ENCODE results near the gene LRPAP1. TPM values are rescaled to one million over a fixed set of nuclear protein-coding genes. Genes with fewer than 3 reads are reported as not detected.

LRPAP1 gene
- total RNA-seq, 1 experiment from 2014 or later, result 171 TPM

DNA sequence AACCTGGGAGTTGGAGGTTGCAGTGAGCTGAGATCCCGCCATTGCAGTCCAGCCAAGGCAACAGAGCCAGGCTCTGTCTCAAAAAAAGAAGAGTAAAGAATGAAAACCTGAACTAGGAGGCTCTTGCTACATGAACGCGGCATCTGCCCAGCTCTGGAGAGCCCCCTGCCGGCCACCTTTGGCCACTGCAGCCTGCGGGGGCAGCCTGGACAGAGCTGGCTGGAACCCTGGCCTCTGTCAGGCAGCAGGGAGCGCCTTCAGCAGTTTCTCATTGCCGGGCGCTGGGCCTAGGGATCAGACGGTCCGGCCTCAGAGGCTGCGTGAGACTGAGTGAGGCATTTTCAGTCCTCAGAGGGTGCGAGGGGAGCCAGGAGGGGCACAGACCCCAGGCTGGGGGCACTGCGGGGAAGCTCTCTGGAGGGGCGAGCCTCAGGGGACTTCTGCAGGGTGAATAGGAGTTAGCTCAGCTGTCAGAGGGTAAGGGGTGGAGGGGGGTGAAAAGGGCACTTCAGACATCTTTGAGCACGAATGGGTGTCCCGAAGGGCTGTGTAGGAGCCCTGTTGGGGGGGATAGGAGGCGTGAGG, 51.6 kb downstream of the LRPAP1 start:
- intact Hi-C loops (cut with micrococcal nuclease; ENCODE audit: unreplicated experiment), result loop anchor here (1.0 to 5.0 kb wide), 2 partner anchors 134 to 373 kb away; no protein-coding TSS in a partner anchor
- H3K4me3 ChIP-seq (ENCODE audit: low read depth, low read length, poor library complexity, severe bottlenecking), result no peak overlapping the region
- peaks cover 27% of the 10 kb centered on the region for H3K27me3 ChIP-seq (replicated peaks; ENCODE audit: insufficient read depth, low read depth, low read length, poor library complexity)
- H3K4me1 ChIP-seq (ENCODE audit: insufficient read depth, low read length, poor library complexity, severe bottlenecking), result no peaks in the 10 kb centered on the region
- no peak overlapping the region for H3K27ac ChIP-seq (ENCODE audit: low read depth, low read length, poor library complexity, severe bottlenecking)
- H3K9me3 ChIP-seq (ENCODE audit: low read depth, low read length, poor library complexity, severe bottlenecking), result no peaks in the 10 kb centered on the region
- CTCF ChIA-PET, result interaction anchor here (0.8 to 2.2 kb wide), 10 partner anchors 34 to 462 kb away, joined by 3 to 10 read pairs (median 4); no protein-coding TSS in a partner anchor
- TF ChIP-seq, protein P1, sequence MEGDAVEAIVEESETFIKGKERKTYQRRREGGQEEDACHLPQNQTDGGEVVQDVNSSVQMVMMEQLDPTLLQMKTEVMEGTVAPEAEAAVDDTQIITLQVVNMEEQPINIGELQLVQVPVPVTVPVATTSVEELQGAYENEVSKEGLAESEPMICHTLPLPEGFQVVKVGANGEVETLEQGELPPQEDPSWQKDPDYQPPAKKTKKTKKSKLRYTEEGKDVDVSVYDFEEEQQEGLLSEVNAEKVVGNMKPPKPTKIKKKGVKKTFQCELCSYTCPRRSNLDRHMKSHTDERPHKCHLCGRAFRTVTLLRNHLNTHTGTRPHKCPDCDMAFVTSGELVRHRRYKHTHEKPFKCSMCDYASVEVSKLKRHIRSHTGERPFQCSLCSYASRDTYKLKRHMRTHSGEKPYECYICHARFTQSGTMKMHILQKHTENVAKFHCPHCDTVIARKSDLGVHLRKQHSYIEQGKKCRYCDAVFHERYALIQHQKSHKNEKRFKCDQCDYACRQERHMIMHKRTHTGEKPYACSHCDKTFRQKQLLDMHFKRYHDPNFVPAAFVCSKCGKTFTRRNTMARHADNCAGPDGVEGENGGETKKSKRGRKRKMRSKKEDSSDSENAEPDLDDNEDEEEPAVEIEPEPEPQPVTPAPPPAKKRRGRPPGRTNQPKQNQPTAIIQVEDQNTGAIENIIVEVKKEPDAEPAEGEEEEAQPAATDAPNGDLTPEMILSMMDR (conservative IDR thresholded peaks at IDR 0.05; ENCODE audit: low read depth, low read length), result peak; percentile 97
- no peak for TF ChIP-seq EZH2 (IDR thresholded peaks at IDR 0.05; ENCODE audit: borderline replicate concordance, low read depth, low read length, poor library complexity, severe bottlenecking)
- no TSS peak for BruUV-seq (replicated peaks)
- DNase-seq (ENCODE audit: low spot score), result peak; percentile 77
- POLR2A ChIA-PET (ENCODE audit: low non-redundant PET), result no interaction called here
- no peaks in the 10 kb centered on the region for H3K36me3 ChIP-seq (ENCODE audit: insufficient read depth, low read length, poor library complexity, severe bottlenecking)

GRCh38 chr4:3479358-3480101, 52.7 kb downstream of the LRPAP1 start:
- no TSS peak for BruUV-seq (replicated peaks)

More at GRCh38 chr4:3479358-3480101, 52.7 kb downstream of the LRPAP1 start:
- Histone ChIP-seq H3K27ac (ENCODE audit: low read depth, low read length, poor library complexity, severe bottlenecking) (no peak overlapping the region), H3K9me3 (ENCODE audit: low read depth, low read length, poor library complexity, severe bottlenecking) (no peaks in the 10 kb centered on the region), H3K27me3 (replicated peaks; ENCODE audit: insufficient read depth, low read depth, low read length, poor library complexity) (peaks cover 16% of the 10 kb centered on the region), H3K4me1 (ENCODE audit: insufficient read depth, low read length, poor library complexity, severe bottlenecking) (no peaks in the 10 kb centered on the region), H3K4me3 (ENCODE audit: low read depth, low read length, poor library complexity, severe bottlenecking) (no peak overlapping the region), H3K36me3 (ENCODE audit: insufficient read depth, low read length, poor library complexity, severe bottlenecking) (no peaks in the 10 kb centered on the region)
- ChIA-PET CTCF (interaction anchor here (1.2 kb wide), 1 partner anchor 136 kb away, joined by 3 read pairs; no protein-coding TSS in a partner anchor), POLR2A (ENCODE audit: low non-redundant PET) (no interaction called here)
- TF ChIP-seq EZH2 (IDR thresholded peaks at IDR 0.05; ENCODE audit: borderline replicate concordance, low read depth, low read length, poor library complexity, severe bottlenecking), result no peak
- TF ChIP-seq, protein P1 (conservative IDR thresholded peaks at IDR 0.05; ENCODE audit: low read depth, low read length), result no peak
- intact Hi-C loops (cut with micrococcal nuclease; ENCODE audit: unreplicated experiment), result loop anchor here (1.0 to 5.0 kb wide), 2 partner anchors 133 to 372 kb away; no protein-coding TSS in a partner anchor
- no peak for DNase-seq (ENCODE audit: low spot score)
